Urothelium cell line (cell line): Measurements from ENCODE around the gene TUSC2.
"Not testable (repeated sequence)": the region's sequence is repeated elsewhere in the genome, so short reads cannot be mapped to it uniquely, and the experiment has no call there.

Experiments
- DNase-seq: peaks from one replicate; pipeline ENCODE4 v3.0.0; 2011; ENCODE audit warnings: low spot score, mixed read lengths
- FAIRE-seq: peaks from 2 replicates; lab custom pipeline; 2011; peaks lifted over from hg19 to GRCh38; lab: Jason Lieb, UNC

Gene TUSC2

DNA sequence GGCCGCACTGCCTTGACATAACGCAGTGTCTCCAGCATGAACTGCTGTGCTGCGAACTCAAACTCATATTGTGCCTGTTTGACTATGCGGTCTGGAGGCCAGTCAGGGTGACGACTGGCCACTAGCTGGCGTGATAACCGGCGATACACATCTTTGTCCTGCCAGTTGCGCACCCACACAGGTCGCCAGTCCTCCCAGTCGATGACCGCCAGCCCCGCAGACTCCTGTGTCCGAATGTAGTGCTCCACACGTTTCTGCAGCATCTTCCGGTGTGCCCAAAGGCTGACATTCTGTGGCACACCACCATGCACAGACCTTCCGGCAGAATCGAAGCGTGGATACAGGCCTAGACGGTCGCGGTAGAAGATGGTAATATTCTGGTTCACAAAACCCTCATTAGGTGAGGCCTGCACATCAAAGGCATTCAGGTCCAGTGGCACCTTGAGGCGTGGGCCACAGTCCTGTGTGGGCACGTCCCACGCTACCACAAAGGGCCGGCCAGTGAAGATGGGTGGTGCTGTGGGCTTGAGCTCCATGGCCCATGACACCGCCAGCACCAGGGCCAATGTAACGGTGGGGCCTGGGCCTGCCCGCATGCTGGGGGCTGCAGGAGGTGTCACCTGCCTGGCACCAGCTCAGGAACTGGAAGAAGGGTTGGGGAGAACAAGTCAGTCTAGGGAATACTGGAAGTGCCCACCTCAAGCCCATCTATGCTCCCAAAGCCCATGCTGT lies 8.0 kb downstream of the TUSC2 start:
- DNase-seq (no peak), FAIRE-seq (peak; percentile 96)

DNA sequence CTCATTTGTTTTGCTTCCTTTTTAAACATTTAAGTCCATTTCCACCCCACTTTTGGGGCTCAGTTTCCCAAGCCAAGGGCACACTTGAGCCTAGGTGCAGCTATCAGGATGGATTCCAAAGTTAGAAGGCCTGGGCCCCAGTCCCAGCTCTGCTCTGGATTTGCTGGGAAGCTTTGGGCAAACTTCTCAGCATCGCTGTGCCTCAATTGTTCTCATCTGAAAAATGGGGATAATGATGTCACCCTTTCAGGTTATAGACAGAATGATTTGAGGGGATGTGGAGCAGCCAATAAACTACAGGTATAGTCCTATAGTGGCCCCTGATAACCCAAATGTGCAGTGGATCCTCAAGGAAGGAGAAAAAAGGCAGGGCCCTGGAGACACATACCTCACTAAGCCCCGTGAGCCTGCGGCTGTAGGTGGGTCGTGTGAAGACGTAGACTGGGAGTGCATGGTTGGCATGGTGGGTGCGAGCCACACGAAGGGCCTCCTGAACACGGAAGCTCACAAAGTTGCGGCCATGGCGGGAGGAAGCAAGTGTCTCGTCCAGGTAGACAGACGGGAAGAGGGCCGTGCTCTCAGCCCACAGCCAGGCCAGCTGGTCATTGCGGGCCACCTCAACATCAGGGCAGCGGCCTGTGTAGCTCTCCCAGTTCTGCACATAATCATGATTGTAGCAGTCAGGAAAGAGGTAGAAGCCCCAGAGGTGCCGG lies 8.7 kb downstream of the TUSC2 start:
- DNase-seq (no peak), FAIRE-seq (no peak)

DNA sequence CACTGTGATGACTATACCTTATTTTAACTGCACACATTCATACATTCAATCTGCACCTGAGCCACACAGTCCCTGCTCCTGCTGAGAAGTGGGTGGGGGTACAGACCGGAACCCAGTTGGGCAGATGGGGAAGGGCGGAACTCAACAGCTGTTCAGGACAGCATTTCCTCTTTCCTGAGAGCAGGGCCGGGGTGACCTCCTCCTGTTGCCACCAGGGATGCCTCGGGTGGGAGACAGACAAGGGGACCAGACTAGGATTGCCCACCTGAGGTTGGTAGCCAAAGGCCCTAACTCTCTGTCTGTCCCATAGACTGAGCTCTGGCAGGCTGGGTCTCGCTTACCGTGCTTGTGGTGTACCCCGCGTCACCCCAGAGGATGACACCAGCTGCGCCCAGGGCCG lies 9.4 kb downstream of the TUSC2 start:
- FAIRE-seq = no peak
- no peak for DNase-seq

DNA sequence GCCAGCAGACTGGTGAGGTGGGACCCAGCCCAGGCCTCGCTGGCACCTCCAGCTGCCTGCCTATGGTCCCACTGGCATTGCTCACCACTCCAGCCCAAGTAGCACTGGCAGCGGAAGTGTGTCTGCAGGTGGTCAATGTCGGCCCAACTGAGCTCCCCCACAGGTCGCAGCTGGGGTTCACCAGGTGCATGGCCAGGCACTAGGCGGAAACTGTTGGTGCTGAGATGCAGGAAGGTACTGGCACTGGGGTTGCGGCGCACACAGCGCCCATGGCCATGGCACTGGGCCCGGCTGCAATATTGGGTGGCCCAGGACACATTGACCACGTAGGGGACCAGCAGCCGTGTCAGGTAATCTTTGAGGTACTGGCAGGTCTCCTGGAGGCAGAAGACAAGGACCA lies 9.9 kb downstream of the TUSC2 start:
- DNase-seq = no peak
- FAIRE-seq = no peak

DNA sequence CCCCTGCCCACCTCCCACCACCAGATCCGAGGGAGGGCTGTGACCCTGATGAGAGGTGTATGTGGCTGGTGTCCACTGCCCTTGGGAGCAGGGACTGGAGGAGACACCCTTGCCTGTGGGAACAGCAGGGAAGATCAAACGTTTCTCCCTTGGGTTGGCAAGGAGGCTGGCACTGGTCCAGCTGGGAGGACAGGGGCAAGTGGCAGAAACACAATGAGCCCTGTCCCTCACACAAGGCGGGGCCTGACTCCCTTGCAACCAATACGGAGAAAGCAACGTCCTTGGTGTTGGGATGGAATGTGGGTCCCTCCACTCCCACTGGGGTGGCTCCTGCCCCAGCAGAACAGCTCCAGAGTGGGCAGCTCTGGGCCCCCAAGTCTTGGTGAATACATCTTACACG lies 10.7 kb downstream of the TUSC2 start:
- DNase-seq = no peak
- no peak for FAIRE-seq

DNA sequence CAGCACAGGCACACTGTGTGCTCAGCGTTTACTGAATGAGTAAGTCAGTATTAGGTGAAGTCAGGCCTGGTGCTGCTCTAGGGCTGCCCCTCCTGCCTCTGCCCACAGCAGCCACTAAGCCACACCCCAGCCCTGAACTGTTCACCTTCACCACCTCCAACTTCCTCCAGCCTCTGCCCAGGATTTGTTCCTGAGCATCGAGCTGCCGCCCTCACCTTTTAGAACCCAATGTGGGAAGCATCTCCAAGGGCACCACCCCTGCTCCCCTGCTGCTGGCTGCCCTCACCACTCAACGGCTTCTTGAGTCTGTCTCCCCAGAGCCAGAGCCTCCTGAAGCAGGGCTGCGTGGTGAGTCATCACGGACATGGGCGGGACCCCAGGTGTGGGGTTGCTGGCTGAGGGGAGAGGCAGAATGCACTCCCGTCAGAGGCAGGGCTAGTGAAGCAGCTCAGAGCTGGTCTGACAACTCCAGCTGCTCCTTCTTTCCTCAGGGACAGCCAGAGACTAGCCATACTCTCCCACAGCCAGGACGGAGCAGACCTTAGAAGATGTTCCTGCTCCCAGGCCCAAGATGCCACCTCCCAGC lies 11.3 kb downstream of the TUSC2 start:
- DNase-seq = peak; percentile 90
- peak; percentile 94 for FAIRE-seq

DNA sequence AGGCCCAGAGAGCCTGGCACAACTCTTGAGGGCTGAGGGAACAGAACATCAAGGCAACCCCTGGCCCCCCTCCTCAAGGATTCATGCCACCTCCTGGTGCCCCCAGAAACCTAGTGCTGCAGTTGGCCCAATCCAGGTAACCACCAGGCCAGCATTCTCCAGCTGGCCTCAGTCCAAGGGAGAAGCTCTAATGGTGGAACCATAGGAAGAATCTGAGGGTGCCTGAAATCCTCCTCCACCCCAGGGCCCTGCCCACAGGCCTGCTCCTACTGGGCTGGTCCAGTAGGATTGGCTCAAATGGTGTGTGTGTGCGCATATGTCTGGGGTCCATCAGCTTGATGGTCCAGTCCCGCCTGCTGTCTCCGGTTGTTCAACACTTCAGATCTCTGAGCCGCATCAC lies 13.2 kb downstream of the TUSC2 start:
- FAIRE-seq (no peak), DNase-seq (no peak)

DNA sequence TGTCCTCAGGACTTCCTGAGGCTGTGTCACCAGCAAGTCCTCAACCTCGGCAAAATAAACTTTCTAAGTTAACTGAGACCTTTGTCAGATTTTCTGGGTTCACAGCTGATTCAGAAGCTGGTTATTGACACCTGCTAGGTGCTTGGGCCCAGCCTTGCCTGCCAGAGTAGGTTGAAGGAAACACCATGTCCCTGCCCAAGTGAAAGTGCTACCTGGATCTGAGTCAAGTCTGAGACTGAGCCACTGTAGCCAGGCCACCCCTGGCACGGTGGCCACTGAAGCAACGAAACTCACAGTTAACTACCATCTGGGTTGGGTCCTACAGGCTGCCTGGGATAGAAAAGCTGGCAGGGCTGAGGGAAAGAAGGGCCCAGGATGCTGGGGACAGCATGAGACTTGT lies 13.7 kb downstream of the TUSC2 start:
- FAIRE-seq = no peak

DNA sequence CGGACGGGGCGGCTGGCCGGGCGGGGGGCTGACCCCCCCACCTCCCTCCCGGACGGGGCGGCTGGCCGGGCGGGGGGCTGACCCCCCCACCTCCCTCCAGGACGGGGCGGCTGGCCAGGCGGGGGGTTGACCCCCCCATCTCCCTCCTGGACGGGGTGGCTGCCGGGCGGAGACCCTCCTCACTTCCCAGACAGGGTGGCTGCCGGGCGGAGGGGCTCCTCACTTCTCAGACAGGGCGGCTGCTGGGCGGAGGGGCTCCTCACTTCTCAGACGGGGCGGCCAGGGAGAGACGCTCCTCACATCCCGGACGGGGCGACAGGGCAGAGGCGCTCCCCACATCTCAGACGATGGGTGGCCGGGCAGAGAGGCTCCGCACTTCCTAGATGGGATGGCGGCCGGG lies 16.0 kb downstream of the TUSC2 start:
- FAIRE-seq, DNase-seq: not testable (repeated sequence)

More for the DNA sequence above, 13.7 kb downstream of the TUSC2 start:
- no peak for DNase-seq

DNA sequence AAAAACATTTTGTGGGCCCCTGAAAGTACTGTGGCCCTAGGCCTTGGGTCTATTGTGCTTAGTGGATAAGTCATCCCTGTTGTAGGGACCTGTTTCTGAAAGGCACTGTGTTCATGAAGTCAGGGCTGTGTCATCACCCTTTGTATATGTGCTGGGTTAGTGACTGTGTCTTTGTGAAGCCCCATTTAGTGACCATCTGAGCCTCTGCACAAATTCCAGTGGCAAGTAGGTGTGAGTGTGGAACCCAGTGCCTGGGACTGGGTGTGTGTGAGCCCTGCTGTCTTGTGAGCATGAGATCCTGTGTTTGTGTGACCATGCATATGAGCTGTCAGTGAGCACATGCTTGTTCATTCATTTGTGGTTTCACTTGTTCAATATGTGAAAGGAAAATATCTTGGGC lies 23.4 kb downstream of the TUSC2 start:
- FAIRE-seq = no peak
- DNase-seq = no peak

DNA sequence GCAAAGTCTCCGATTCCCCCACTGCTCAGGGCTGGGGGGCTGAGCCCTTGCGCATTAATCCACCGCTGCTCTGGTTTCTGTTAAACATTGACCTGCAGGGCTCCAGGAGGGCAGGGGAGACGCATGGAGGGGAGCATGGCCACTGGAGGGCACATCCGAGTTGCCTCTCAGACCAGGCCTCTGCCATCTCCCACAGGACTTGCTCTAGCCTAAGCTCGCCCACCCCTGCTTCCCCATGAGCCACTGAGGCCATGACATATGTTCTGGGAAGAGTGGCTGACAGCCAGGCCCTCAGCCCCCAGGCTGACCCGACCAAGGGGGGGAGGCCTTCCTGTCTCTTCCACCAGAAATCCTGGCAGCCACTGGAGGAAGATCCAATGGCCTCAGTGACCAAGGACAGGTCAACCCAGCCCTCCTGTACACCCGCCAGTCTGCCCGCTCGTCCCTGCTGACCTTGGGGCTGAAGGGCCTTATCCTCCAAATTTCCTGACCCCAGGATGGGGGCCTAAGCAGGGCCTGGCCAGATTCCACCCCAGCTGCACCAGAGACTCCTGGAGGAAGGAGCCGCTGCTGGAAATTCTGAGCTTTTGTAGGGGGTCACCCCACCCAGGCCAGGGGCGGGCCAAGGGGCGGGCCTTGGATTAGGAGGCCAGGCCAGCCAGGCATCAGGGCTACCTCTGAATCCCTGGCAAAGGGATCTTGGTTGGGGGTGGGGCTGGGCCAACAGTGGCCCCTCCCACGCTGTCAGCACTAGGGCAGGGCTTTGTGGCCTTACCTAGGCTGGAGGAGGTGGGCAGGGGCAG lies 24.8 kb downstream of the TUSC2 start, which contains the start of gene HYAL1:
HYAL1 (minus strand) TSS at position 562 of the 803 bp plus-strand sequence. CDS start 618 bp downstream, outside the sequence.
- FAIRE-seq = no peak
- no peak for DNase-seq

DNA sequence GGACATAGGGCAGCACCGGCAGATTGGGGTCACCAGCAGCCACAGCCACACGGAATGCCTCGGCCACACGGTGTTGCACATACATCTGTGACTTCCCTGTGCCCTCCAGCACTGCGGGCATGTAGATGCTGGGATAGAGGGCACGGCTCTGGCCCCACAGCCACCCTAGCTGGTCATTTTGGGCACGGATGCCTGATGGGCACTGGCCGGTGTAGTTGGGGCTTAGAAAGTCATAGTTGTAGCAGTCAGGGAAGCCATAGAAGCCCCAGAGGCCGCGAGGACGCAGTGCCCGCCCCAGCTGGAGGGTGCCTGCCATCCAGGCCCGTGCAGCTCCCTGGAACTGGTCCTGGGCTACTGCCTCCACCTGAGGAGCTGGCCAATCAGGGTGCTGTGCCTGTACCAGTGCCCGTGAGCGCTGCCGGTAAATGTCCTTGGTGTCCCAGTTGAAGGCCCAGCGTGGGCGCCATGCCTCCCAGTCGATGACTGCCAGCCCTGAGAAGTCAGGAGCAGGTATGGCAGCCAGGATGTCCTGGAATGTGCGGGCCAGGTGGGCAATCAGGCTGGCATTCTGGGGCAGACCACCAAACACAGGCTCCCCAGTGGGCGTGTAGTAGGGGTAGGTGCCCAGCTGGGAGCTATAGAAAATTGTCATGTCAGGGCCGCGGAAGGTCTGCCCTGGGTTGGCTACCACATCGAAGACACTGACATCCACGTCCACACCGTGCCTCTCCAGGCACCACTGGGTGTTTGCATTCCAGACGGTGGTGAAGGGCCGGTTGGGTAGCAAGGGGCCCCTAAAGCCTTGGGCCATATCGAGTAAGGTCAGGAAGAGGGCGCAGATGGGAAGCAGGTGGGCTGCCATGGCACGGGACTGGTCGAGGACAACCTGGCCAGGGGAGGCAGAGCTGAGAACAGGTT lies 25.7 kb downstream of the TUSC2 start:
- FAIRE-seq (no peak), DNase-seq (no peak)

DNA sequence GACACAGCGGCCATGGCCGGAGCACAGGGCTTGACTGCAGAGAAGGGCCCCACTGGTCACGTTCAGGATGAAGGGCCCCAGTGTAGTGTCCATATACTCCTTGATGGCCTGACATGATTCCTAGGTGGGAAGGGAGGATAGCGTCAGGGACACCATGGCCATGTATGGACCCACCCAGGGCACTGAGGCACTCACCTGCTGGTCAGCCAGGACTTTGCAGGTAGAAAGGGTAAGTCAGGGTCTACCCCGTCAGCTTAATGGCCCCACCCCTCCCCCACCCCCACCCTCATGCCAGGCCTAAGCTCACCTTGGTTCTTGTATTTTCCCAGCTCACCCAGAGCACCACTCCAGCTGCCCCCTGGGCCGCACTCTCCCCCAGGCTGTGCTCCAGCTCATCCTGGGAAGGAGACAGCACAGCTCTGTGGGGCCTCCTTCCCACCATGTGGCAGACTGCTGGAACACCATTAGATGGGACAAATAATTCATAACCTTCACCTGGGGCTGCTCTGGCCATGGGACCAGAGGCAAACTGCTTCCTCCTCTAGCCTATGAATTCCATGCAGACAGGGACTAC lies 27.3 kb downstream of the TUSC2 start:
- FAIRE-seq (no peak), DNase-seq (no peak)

DNA sequence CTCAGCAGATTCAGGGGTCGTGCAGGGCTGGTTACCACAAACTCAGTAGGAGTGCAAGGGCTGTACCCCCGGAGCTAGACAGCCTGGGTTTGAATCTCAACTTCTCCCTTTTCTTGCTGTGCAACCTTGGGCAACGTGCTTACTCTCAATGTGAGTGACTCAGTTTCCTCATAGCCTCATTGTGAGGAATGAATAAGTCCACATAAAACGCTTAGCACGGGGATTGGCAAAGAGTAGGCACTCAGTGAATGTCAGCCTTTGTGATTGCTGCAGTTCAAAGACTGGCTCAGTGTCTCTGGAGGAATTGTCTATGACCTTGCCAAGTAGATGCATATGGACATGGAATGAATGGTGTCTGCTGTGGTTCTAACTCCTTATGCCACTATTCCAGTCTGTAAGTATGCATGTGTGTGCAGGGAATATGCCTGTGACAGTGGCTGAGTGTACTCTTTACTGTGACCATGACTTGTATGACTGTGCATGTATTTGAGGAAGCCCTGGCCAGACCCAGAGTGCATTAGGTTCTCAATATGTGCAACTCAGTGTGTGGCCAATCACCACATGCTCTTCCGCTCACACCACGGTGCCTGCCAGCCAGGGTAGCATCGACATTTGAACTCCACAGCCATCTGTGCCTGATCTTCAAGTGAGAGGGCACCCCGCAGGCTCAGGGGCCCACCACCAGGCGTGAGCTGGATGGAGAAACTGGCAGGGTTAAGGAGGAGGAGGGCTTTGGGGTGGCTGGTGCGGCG lies 27.9 kb downstream of the TUSC2 start:
- DNase-seq (no peak), FAIRE-seq (peak; percentile 20)

DNA sequence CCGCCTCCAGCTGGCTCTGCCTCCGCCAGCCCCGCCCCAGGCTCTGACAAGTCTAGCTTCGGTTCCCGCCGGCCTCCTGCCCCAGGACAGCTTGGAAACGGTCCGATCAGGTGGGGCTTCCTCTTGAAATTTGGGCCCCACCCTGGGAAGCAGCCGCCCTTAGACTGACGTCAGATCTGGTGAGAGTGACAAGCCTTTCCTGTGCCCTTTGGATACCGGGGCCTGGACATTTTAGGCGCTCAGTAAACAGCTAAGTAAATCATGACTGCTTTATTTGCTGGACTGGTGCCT lies 28.4 kb downstream of the TUSC2 start:
- no peak for FAIRE-seq

DNA sequence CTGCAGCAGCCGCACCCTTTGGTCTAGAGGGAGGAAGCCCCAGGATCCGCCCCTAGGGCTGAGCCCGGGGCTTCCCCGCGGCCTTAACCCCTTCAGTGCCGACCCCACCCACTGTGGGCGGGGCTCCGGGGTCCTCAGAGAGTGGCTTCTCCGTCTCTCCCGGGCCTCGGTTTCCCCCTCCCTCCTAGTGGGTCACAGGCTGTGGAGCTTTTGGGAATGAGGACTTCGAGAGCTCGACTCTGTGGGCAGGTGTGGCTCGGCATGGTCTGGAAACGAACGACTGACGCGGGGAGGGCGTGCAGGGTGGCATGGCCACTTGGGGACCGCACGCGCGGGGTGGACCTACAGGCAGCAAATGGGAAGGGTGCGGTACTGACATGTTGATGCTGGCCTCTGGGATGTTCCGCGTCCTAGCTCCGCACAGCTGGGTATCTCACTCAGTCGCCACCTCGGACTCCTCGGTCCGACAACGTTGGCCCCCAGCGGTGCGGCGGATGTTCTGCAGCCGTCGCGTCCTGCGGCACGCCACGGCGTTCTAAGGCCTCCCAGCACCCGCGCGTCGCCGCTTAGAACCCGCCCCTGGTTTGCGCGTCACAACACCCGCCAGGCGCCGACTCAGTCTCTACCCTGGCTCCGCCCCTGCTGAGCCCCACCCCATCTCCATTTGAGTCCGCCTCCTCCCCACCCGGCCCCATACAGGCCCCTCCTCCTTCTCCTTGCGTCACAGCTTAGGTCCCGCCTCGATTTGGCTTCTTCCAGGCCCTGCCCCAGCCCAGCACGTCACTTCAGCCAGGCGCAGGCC lies 29.0 kb downstream of the TUSC2 start, which contains the start of the genes HYAL3 and NAA80:
HYAL3 (minus strand) TSS at position 570 of the 802 bp plus-strand sequence. CDS start 3,803 bp downstream, outside the sequence.
NAA80 (minus strand) TSS at position 570 of the 802 bp plus-strand sequence. CDS start 1,942 bp downstream, outside the sequence.
- peak; percentile 99 for DNase-seq
- FAIRE-seq = peak; percentile 92

More for the DNA sequence above, 28.4 kb downstream of the TUSC2 start:
- no peak for DNase-seq

DNA sequence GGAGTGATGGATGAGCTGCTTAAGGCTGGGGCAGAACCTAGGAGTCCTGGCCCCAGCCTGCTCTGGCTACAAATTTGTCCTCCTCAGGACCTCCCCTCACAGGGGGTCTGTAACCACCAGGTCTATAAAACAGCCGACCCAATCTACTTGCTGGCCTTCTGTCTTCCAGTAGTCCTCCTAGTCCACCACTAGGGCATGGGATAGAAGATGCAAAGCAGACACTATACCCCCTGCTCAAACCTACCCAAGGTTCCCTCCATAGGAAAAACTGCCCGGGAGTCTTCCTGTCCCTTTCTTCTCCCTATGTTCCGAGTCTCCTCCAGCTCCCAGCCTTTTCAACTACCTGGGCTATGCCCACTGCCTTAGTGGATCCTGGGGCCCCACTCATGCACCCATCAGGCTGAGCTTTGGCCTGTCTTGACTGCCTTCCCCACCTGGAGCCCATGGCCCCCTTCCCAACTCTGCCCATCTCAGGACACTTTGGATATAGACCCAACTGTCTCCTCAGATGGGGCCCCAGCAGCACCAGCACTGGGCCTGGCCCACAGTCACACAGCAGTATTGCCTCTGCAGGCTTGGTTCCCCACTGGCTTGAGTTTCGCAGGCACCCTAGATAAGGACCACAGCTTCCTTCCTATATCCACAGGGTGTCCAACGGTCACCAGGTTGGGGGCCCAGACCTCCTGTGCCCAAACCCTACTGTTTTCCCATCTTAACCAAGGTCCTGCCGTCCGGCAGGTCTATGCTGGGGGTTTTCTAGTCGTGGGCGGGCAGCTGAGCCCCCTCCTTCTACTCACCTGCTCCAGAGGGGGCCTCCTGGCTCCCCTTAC lies 29.9 kb downstream of the TUSC2 start:
- FAIRE-seq (no peak), DNase-seq (no peak)
